ENCODE results near the gene WDR5B.

DNA sequence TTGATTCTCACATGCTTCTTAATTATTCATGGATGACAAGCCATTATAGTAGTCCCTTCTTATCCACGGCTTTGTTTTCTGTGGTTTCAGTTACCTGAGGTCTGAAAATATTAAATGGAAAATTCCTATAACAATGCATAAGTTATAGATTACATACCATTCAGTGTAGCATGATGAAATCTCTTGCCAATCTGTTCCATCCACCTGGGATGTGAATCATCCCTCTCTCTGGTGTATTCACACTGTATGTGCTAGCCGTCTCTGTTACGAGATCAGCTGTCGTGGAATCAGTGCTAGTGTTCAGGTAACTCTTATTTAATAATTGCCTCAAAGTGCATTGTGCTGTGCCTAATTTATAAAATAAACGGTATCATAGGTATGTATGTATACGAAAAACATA lies 5.2 kb downstream of the WDR5B start:
- TF ChIP-seq CBX3 (IDR thresholded peaks at IDR 0.05; ENCODE audit: low read depth): no peak
- no peak for TF ChIP-seq POLR2A (IDR thresholded peaks at IDR 0.05; ENCODE audit: borderline replicate concordance, extremely low read depth, insufficient read depth, insufficient read length)
- TF ChIP-seq POLR2AphosphoS5 (IDR thresholded peaks at IDR 0.05; ENCODE audit: low read depth, low read length): no peak
- no peak for TF ChIP-seq SIN3A (IDR thresholded peaks at IDR 0.05; ENCODE audit: low read depth)
- no peak for TF ChIP-seq YY1 (IDR thresholded peaks at IDR 0.05; ENCODE audit: extremely low read depth, insufficient replicate concordance, low read depth, low read length)
- TF ChIP-seq EZH2phosphoT487 (IDR thresholded peaks at IDR 0.05; ENCODE audit: borderline replicate concordance): no peak
- no peak for TF ChIP-seq EZH2 (IDR thresholded peaks at IDR 0.05)
- TF ChIP-seq, protein P1, sequence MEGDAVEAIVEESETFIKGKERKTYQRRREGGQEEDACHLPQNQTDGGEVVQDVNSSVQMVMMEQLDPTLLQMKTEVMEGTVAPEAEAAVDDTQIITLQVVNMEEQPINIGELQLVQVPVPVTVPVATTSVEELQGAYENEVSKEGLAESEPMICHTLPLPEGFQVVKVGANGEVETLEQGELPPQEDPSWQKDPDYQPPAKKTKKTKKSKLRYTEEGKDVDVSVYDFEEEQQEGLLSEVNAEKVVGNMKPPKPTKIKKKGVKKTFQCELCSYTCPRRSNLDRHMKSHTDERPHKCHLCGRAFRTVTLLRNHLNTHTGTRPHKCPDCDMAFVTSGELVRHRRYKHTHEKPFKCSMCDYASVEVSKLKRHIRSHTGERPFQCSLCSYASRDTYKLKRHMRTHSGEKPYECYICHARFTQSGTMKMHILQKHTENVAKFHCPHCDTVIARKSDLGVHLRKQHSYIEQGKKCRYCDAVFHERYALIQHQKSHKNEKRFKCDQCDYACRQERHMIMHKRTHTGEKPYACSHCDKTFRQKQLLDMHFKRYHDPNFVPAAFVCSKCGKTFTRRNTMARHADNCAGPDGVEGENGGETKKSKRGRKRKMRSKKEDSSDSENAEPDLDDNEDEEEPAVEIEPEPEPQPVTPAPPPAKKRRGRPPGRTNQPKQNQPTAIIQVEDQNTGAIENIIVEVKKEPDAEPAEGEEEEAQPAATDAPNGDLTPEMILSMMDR (IDR thresholded peaks at IDR 0.05 in 2 of 3, conservative IDR thresholded peaks at IDR 0.05 in 1 of 3; ENCODE audit: borderline replicate concordance in 1 of 3, insufficient read depth in 1 of 3, low read depth in 2 of 3, low read length in 2 of 3): no peak
- TF ChIP-seq, protein P2, sequence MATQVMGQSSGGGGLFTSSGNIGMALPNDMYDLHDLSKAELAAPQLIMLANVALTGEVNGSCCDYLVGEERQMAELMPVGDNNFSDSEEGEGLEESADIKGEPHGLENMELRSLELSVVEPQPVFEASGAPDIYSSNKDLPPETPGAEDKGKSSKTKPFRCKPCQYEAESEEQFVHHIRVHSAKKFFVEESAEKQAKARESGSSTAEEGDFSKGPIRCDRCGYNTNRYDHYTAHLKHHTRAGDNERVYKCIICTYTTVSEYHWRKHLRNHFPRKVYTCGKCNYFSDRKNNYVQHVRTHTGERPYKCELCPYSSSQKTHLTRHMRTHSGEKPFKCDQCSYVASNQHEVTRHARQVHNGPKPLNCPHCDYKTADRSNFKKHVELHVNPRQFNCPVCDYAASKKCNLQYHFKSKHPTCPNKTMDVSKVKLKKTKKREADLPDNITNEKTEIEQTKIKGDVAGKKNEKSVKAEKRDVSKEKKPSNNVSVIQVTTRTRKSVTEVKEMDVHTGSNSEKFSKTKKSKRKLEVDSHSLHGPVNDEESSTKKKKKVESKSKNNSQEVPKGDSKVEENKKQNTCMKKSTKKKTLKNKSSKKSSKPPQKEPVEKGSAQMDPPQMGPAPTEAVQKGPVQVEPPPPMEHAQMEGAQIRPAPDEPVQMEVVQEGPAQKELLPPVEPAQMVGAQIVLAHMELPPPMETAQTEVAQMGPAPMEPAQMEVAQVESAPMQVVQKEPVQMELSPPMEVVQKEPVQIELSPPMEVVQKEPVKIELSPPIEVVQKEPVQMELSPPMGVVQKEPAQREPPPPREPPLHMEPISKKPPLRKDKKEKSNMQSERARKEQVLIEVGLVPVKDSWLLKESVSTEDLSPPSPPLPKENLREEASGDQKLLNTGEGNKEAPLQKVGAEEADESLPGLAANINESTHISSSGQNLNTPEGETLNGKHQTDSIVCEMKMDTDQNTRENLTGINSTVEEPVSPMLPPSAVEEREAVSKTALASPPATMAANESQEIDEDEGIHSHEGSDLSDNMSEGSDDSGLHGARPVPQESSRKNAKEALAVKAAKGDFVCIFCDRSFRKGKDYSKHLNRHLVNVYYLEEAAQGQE (IDR thresholded peaks at IDR 0.05; ENCODE audit: low read depth): no peak
- no peak for TF ChIP-seq EGR1 (IDR thresholded peaks at IDR 0.05; ENCODE audit: low read depth)
- TF ChIP-seq TCF7L2 (IDR thresholded peaks at IDR 0.05; ENCODE audit: borderline replicate concordance, extremely low read depth, insufficient read depth, insufficient read length): no peak
- no peak for TF ChIP-seq ZNF274 (IDR thresholded peaks at IDR 0.05; ENCODE audit: low read depth, low read length)
- no peak for TF ChIP-seq SRF (IDR thresholded peaks at IDR 0.05; ENCODE audit: low read depth)
- no peak for TF ChIP-seq ZFX (IDR thresholded peaks at IDR 0.05)
